K562 (cell line): Measurements from ENCODE around the gene RFPL4A. TPM values are rescaled to one million over a fixed set of nuclear protein-coding genes. Genes with fewer than 3 reads are reported as not detected.

Source experiments
- BDP1 ChIP-seq: IDR thresholded peaks from 3 replicates; pipeline ENCODE4 v1.6.1; 2011; ENCODE audit not compliant: insufficient read length, insufficient read depth
- DACH1 ChIP-seq: fragments of 450-650 bp; IDR thresholded peaks from 2 replicates; pipeline ENCODE4 v1.6.1; 2018; ENCODE audit not compliant: partially characterized antibody
- EZH2 ChIP-seq: IDR thresholded peaks from 2 replicates; pipeline ENCODE4 v1.6.1; 2012; ENCODE audit warnings: low read depth, mild to moderate bottlenecking, inconsistent platforms, low read length, borderline replicate concordance
- HOMEZ ChIP-seq: fragments of 250-450 bp; sonication (Bioruptor Pico); IDR thresholded peaks from 2 replicates; pipeline ENCODE4 v1.4.0; 2020; ENCODE audit warnings: mild to moderate bottlenecking, moderate library complexity
- KAT8 ChIP-seq: fragments of 450-650 bp; IDR thresholded peaks from 2 replicates; pipeline ENCODE4 v1.6.1; 2016; ENCODE audit warnings: low read depth, mild to moderate bottlenecking
- MEIS2 ChIP-seq: fragments of 450-650 bp; IDR thresholded peaks from 2 replicates; pipeline ENCODE4 v1.6.1; 2014; ENCODE audit warnings: mild to moderate bottlenecking; ENCODE audit not compliant: partially characterized antibody
- MTF1 ChIP-seq: fragments of 250-450 bp; sonication (Bioruptor Pico); IDR thresholded peaks from 2 replicates; pipeline ENCODE4 v1.9.0; 2021; ENCODE audit warnings: moderate library complexity, mild to moderate bottlenecking, inconsistent platforms, borderline replicate concordance
- MXI1 ChIP-seq: IDR thresholded peaks from 2 replicates; pipeline ENCODE4 v1.6.1; 2011; ENCODE audit warnings: low read depth, mild to moderate bottlenecking, improper control_type of control experiment, low read length
- NCOR1 ChIP-seq: fragments of 450-650 bp; IDR thresholded peaks from 2 replicates; pipeline ENCODE4 v1.6.1; 2016; ENCODE audit warnings: mild to moderate bottlenecking, moderate library complexity
- PHB ChIP-seq: fragments of 250-450 bp; sonication (Bioruptor Pico); IDR thresholded peaks from 2 replicates; pipeline ENCODE4 v1.5.0; 2021
- RBM15 ChIP-seq: fragments of 200-400 bp; formaldehyde crosslinking; IDR thresholded peaks from 2 replicates; pipeline ENCODE4 v1.6.1; 2018; ENCODE audit warnings: mild to moderate bottlenecking, low read length, moderate library complexity; ENCODE audit not compliant: insufficient read depth
- RBM25 ChIP-seq: fragments of 200-400 bp; formaldehyde crosslinking; IDR thresholded peaks from 2 replicates; pipeline ENCODE4 v1.6.1; 2018; ENCODE audit warnings: low read length, low read depth, moderate library complexity; ENCODE audit not compliant: severe bottlenecking
- RFX5 ChIP-seq: IDR thresholded peaks from 2 replicates; pipeline ENCODE4 v1.6.1; 2011; ENCODE audit warnings: low read depth, mild to moderate bottlenecking, improper control_type of control experiment, low read length
- THRB ChIP-seq: fragments of 450-650 bp; formaldehyde crosslinking; conservative IDR thresholded peaks from 2 replicates; pipeline ENCODE4 v1.4.0; 2022; ENCODE audit warnings: mild to moderate bottlenecking, missing genetic modification characterization
- ZNF184 ChIP-seq: sonication (generic); formaldehyde crosslinking; IDR thresholded peaks from 2 replicates; pipeline ENCODE4 v1.5.0; 2020; ENCODE audit warnings: missing genetic modification reagents
- ZNF197 ChIP-seq: fragments of 200-800 bp; sonication (Bioruptor generic); IDR thresholded peaks from 2 replicates; pipeline ENCODE4 v1.6.1; 2016; ENCODE audit warnings: low read depth, missing genetic modification characterization, missing compliant biosample characterization
- ZNF3 ChIP-seq: fragments of 250-450 bp; sonication (Bioruptor Pico); IDR thresholded peaks from 2 replicates; pipeline ENCODE4 v1.5.0; 2021; ENCODE audit warnings: mild to moderate bottlenecking, moderate library complexity
- ZNF354B ChIP-seq: fragments of 250-450 bp; sonication (Bioruptor Pico); IDR thresholded peaks from 2 replicates; pipeline ENCODE4 v1.4.0; 2020
- ZNF707 ChIP-seq: fragments of 250-450 bp; sonication (Bioruptor Pico); conservative IDR thresholded peaks from 2 replicates; pipeline ENCODE4 v1.8.0; 2022; ENCODE audit warnings: inconsistent platforms, mild to moderate bottlenecking, moderate library complexity
- polyA plus RNA-seq, 8 experiments: library from polyadenylated mRNA; depleted of rRNA in 4 of 8; stranded (reverse) in 5 of 8; unstranded in 3 of 8; fragments of >200 nt; fragmentation: Nextera tagmentation in 2 of 8; fragmentation: Illumina TruSeq in 1 of 8; extraction: Ambion mirVana in 2 of 8; extraction: Trizol in 1 of 8; gene quantifications; 2 replicates each; pipeline versions ENCODE4 v1.2.1 to v1.2.3, GENCODE V29; 2011 to 2014; ENCODE audit warnings: inconsistent platforms in 1 of 8, missing spikeins in 1 of 8
- total RNA-seq, 7 experiments: library from RNA; depleted of rRNA in 6 of 7; stranded (reverse); fragments of >200 nt in 6 of 7; fragmentation: Illumina TruSeq in 2 of 7; extraction: Trizol in 2 of 7; gene quantifications; 2 replicates each; pipeline versions ENCODE4 v1.2.1 to v1.2.3, GENCODE V29; 2011 to 2021; ENCODE audit warnings: low replicate concordance in 1 of 7
- TF ChIP-seq, protein P1 (sequence below): fragments of 450-650 bp; IDR thresholded peaks from 2 replicates; pipeline ENCODE4 v1.6.1; 2017; ENCODE audit warnings: antibody characterized with exemption
- TF ChIP-seq, protein P2 (sequence below), 2 experiments: fragments of 200-800 bp in 1 of 2; sonication (Bioruptor generic) in 1 of 2; sonication (generic) in 1 of 2; formaldehyde crosslinking in 1 of 2; IDR thresholded peaks in 1 of 2; conservative IDR thresholded peaks in 1 of 2; 2 replicates each; pipeline versions ENCODE4 v1.5.0 to v1.6.1; 2016 to 2020; ENCODE audit warnings: missing compliant biosample characterization in 1 of 2, missing genetic modification characterization in 1 of 2, missing genetic modification reagents in 1 of 2
- TF ChIP-seq, protein P3 (sequence below): fragments of 450-650 bp; conservative IDR thresholded peaks from 2 replicates; pipeline ENCODE4 v1.6.1; 2016; ENCODE audit warnings: missing genetic modification characterization, low read depth, mild to moderate bottlenecking, missing compliant biosample characterization, moderate library complexity

Gene RFPL4A
- total and polyA plus RNA-seq, 9 of the 15 experiments (the other 6 are each of a cell fraction or from before 2014, with no cell fraction given): 0.13 to 1.1 (median 0.23) TPM; not detected in 1

- TF ChIP-seq, protein P1, sequence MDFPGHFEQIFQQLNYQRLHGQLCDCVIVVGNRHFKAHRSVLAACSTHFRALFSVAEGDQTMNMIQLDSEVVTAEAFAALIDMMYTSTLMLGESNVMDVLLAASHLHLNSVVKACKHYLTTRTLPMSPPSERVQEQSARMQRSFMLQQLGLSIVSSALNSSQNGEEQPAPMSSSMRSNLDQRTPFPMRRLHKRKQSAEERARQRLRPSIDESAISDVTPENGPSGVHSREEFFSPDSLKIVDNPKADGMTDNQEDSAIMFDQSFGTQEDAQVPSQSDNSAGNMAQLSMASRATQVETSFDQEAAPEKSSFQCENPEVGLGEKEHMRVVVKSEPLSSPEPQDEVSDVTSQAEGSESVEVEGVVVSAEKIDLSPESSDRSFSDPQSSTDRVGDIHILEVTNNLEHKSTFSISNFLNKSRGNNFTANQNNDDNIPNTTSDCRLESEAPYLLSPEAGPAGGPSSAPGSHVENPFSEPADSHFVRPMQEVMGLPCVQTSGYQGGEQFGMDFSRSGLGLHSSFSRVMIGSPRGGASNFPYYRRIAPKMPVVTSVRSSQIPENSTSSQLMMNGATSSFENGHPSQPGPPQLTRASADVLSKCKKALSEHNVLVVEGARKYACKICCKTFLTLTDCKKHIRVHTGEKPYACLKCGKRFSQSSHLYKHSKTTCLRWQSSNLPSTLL: no peak
- TF ChIP-seq ZNF3 (CRISPR knock-in tag) (no peak), EZH2 (no peak), KAT8 (no peak), HOMEZ (no peak), MEIS2 (peak; percentile 2), ZNF707 (CRISPR knock-in tag) (no peak), BDP1 (no peak), ZNF197 (no peak), NCOR1 (no peak), RBM15 (no peak), PHB (CRISPR knock-in tag) (no peak), MTF1 (CRISPR knock-in tag) (no peak), RBM25 (no peak), RFX5 (no peak), THRB (no peak), DACH1 (no peak), ZNF184 (CRISPR knock-in tag) (no peak), ZNF354B (CRISPR knock-in tag) (no peak), MXI1 (0 out of 2 replicates have a peak, but pooled peaks have one; percentile 39)
- TF ChIP-seq, protein P2, sequence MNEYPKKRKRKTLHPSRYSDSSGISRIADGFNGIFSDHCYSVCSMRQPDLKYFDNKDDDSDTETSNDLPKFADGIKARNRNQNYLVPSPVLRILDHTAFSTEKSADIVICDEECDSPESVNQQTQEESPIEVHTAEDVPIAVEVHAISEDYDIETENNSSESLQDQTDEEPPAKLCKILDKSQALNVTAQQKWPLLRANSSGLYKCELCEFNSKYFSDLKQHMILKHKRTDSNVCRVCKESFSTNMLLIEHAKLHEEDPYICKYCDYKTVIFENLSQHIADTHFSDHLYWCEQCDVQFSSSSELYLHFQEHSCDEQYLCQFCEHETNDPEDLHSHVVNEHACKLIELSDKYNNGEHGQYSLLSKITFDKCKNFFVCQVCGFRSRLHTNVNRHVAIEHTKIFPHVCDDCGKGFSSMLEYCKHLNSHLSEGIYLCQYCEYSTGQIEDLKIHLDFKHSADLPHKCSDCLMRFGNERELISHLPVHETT (CRISPR knock-in tag; conservative IDR thresholded peaks at IDR 0.05 in 1 of 2, IDR thresholded peaks at IDR 0.05 in 1 of 2): no peak
- TF ChIP-seq, protein P3, sequence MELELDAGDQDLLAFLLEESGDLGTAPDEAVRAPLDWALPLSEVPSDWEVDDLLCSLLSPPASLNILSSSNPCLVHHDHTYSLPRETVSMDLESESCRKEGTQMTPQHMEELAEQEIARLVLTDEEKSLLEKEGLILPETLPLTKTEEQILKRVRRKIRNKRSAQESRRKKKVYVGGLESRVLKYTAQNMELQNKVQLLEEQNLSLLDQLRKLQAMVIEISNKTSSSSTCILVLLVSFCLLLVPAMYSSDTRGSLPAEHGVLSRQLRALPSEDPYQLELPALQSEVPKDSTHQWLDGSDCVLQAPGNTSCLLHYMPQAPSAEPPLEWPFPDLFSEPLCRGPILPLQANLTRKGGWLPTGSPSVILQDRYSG (tag): no peak
Measured at GRCh38 chr19:55809381-55810058, 50.6 kb downstream of the RFPL4A start (continued).
